IPS-20b (cell line): Measurements from ENCODE around the gene VAC14.
"Not testable (repeated sequence)": the region's sequence is repeated elsewhere in the genome, so short reads cannot be mapped to it uniquely, and the experiment has no call there.

ENCODE experiments used
- H3K27ac ChIP-seq: one replicate; pipeline ENCODE4 v1.5.1; 2013; ENCODE audit warnings: low read length
- H3K27me3 ChIP-seq: 2 replicates; pipeline ENCODE4 v1.6.1; 2013; ENCODE audit warnings: mild to moderate bottlenecking, low read length, inconsistent platforms; ENCODE audit not compliant: insufficient read depth
- H3K36me3 ChIP-seq: 2 replicates; pipeline ENCODE4 v1.6.1; 2013; ENCODE audit warnings: low read depth, mild to moderate bottlenecking, inconsistent platforms, low read length, moderate library complexity; ENCODE audit not compliant: insufficient read depth
- H3K4me1 ChIP-seq: 2 replicates; pipeline ENCODE4 v1.6.1; 2013; ENCODE audit warnings: mild to moderate bottlenecking, control low read depth, inconsistent platforms, low read length, moderate library complexity; ENCODE audit not compliant: insufficient read depth
- H3K4me3 ChIP-seq: 2 replicates; pipeline ENCODE4 v1.5.1; 2013; ENCODE audit warnings: mild to moderate bottlenecking, low read length, inconsistent platforms
- H3K9ac ChIP-seq: 2 replicates; pipeline ENCODE4 v1.6.1; 2013; ENCODE audit warnings: low read depth, mild to moderate bottlenecking, inconsistent platforms, low read length, moderate library complexity
- H3K9me3 ChIP-seq: 2 replicates; pipeline ENCODE4 v1.6.1; 2013; ENCODE audit warnings: mild to moderate bottlenecking, low read depth, low read length, inconsistent platforms; ENCODE audit not compliant: insufficient read depth

The VAC14 gene

DNA sequence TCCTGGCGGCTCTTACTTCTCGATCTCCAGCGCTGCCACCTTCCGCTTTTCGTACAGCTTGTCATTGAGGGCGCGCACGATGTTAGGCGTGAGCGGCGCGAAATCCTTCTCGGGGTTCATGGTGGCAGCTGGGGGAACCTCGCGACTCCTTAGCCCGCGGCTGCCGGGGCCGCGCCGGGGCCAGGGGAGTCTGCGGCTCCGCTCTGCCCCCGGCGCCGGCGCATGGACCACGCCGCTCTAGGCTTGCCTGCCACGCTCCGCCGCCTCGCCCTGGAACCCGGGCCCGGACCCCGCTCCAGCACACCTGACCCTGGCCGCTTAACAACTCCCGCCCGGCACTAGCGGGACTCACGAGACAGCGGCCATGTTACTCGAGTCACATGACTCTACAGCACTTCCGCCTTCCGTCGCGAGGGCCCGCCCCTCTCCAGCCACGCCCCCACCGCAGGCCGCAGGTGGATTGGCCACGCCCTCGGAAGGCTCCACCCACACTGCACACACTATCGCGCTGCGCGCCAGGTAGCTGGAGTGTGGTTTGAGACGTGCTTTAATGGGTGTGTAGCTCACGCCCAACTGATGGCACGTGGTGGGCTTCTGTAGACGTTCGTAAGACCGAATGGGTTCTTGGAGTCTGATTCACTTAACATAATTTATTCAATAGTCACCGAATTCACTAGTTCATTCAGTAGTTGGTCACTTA, at the start of gene VAC14:
TSS of gene VAC14 (minus strand) at position 378 of the 700 bp plus-strand sequence. CDS start at position 120, 258 bp downstream.
- Histone ChIP-seq H3K9ac (peak within 1 kb of the TSS; percentile 92), H3K9me3 (no peaks in the 10 kb centered on the region), H3K36me3 (peaks cover 12% of the 10 kb centered on the region; the same call in 1 of the 2 replicates), H3K27ac (no peak within 1 kb of the TSS), H3K4me3 (peak within 1 kb of the TSS; percentile 97), H3K27me3 (peaks cover 31% of the 10 kb centered on the region), H3K4me1 (no peaks in the 10 kb centered on the region; the same call in none of the 2 replicates)

DNA sequence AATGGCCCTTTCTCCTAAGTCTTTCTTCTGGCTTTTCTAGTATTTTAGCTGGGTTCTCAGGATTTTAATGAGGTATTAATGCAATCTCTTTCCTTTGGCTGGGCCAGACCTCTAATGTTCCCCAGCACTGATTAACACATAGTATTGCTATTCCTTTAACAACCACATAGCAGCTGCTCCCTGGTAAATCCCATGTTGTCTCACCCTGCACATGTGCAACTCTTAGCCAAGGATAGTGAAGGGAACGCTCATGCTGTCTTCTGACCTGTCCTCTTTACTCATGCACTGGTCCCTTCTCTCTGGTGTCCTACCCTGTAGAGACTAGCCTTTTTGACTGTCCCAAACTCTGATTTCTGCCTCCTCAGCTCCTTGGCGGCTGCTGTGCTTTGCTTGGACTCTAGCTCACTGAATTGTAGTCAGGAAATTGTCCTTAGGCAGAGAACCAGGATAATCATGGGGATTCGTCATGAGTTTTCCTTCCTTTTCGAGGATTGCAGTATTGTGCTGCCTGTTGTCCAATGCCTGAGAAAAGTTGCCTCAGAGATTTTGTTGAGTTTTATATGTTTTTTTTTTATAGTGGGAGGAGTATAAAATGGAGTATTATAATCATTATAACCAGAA, 22.6 kb upstream of the VAC14 start:
- H3K27me3 ChIP-seq, H3K9ac ChIP-seq, H3K27ac ChIP-seq, H3K36me3 ChIP-seq, H3K9me3 ChIP-seq, H3K4me1 ChIP-seq, H3K4me3 ChIP-seq: not testable (repeated sequence)

DNA sequence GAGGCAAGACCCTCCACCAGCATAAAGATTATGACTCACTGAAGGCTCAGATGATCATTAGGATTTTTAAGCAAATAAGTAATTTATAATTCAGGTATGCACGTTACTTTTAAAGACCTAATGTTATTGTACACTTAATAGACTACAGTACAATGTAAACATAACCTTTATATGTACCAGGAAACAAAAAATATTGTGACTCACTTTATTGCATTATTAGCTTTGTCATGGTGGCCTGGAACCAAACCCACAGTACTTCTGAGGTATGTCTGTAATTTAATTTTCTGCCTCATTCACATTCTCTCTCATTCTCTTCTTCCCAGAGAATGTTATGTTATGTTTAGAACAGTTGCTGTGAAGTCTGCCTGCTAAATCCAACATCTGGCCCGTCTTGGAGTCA, 21.8 kb upstream of the VAC14 start:
- not testable (repeated sequence) for H3K4me3 ChIP-seq, H3K9ac ChIP-seq, H3K27ac ChIP-seq, H3K4me1 ChIP-seq, H3K36me3 ChIP-seq, H3K9me3 ChIP-seq, H3K27me3 ChIP-seq

DNA sequence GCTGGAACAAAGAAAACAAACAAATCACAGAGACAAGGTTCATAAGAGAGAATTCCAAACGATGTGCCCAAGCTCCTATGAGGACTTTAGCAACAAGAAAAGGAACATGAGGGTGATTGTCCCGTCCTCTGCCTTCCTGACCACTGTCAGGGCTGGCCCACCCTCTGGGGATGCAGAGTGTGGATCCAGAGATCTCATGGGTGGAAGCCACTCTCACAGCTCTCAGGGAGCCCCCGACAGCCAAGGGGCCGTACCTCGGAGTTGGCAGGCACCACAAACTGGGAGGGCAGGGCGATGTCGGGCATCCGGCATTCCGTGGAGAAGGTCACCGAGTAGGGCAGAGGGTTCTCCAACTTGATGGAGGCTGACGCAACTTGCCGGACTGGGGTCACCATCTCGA, 17.1 kb upstream of the VAC14 start:
- H3K9me3 ChIP-seq, H3K36me3 ChIP-seq: not testable (repeated sequence)

DNA sequence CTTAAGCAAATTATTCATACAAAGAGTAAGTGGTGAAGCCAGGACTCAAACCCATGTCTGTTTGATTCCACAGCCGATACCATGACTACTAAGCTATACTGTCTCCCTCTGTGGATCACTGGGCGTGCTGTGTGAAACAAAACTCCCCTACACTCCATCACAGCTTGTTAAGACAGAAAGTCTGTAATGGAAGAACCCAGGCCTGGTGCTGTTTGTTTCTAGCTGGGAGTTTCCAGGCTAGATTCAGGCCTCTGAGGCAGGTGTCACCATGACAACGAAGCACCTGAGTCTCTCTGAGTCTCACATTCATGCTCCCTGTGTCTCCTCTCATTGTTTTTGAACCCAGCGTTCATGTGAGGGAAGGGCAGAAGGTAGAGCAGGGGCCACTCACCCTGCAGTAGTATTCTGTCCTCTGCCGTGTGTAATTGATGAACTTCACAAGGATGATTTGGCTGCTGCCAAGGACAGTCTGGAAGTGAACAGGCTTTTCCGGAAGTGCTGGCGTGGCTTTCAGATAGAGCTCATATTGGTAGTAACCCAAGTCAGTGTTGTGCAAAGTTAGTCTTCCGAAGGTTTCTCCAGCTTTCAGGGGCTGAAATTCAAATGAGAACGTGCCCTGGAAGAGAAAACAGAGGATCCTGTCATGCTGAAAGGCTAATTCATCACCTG, 8.6 kb upstream of the VAC14 start:
- H3K9ac ChIP-seq, result no peak overlapping the region
- H3K4me1 ChIP-seq, result no peaks in the 10 kb centered on the region
- no peaks in the 10 kb centered on the region for H3K36me3 ChIP-seq
- H3K27ac ChIP-seq, result no peak overlapping the region
- H3K27me3 ChIP-seq, result peaks cover 41% of the 10 kb centered on the region
- H3K9me3 ChIP-seq, result no peaks in the 10 kb centered on the region
- H3K4me3 ChIP-seq, result no peak overlapping the region

More for the DNA sequence above, 17.1 kb upstream of the VAC14 start:
- not testable (repeated sequence) for H3K4me3 ChIP-seq, H3K9ac ChIP-seq, H3K27me3 ChIP-seq, H3K4me1 ChIP-seq, H3K27ac ChIP-seq

DNA sequence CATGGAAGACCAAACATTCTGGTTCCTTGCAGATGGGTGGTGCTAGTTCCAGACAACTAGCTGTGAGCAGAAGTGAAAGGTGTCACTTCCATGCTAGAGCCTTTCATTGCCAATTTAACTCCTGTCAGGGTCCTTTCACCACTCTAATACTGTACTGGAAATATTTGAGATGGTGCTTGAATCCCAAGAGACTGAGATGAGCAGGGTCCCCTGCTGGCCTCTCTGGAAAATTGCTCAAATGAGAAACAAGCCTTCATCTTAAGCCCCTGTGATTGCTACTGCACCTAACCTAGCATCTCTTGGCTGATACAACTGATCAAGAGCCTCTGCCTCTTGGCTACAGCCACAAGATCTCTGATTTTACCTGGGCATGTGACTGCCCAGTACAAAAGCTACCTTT, 7.4 kb upstream of the VAC14 start:
- Histone ChIP-seq H3K27ac (no peak overlapping the region), H3K4me1 (no peaks in the 10 kb centered on the region), H3K36me3 (no peaks in the 10 kb centered on the region), H3K4me3 (no peak overlapping the region), H3K27me3 (peaks cover 52% of the 10 kb centered on the region), H3K9ac (no peak overlapping the region), H3K9me3 (no peaks in the 10 kb centered on the region)

DNA sequence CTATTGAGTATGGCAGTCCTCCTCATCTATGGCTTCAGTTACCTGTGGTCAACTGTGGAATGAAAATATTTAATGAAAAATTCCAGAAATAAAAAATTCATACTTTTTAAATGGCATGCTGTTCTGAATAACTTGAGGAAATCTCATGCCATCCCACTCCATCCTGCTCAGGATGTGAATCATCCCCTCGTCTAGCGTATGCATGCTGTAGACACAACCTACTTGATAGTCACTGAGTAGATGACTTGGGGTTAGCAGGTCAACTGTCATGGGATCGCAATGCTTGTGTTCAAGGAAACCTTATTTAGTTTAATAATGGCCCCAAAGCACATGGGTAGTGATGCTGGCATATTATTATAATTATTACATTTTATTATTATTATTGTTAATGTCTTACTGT, 4.8 kb upstream of the VAC14 start:
- H3K27me3 ChIP-seq, result peaks cover 65% of the 10 kb centered on the region
- H3K9ac ChIP-seq, result no peak overlapping the region
- H3K4me3 ChIP-seq, result no peak overlapping the region
- H3K9me3 ChIP-seq, result no peaks in the 10 kb centered on the region
- no peak overlapping the region for H3K27ac ChIP-seq
- no peaks in the 10 kb centered on the region for H3K4me1 ChIP-seq
- H3K36me3 ChIP-seq, result no peaks in the 10 kb centered on the region

DNA sequence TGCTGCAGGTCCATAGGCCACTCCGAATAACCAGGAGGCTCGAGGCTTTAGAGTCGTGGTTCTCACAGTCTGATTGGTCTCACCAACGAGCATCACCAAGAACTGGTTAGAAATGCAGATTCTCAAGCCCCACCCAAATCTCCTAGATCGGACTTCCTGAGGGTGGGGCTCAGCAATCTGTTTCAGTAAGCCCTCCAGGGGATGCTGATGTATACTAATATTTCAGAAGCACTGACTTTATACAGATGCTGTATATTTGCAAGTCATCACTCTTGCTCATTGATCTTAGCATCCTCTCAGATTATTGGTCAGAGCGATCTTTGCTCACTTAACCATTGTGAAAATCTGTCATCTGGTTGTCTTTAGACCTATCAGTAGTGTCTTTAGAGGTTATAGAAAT, 4.4 kb upstream of the VAC14 start:
- no peak overlapping the region for H3K4me3 ChIP-seq
- no peaks in the 10 kb centered on the region for H3K36me3 ChIP-seq
- peaks cover 65% of the 10 kb centered on the region for H3K27me3 ChIP-seq
- no peak overlapping the region for H3K9ac ChIP-seq
- no peak overlapping the region for H3K27ac ChIP-seq
- H3K9me3 ChIP-seq, result no peaks in the 10 kb centered on the region
- H3K4me1 ChIP-seq, result no peaks in the 10 kb centered on the region

DNA sequence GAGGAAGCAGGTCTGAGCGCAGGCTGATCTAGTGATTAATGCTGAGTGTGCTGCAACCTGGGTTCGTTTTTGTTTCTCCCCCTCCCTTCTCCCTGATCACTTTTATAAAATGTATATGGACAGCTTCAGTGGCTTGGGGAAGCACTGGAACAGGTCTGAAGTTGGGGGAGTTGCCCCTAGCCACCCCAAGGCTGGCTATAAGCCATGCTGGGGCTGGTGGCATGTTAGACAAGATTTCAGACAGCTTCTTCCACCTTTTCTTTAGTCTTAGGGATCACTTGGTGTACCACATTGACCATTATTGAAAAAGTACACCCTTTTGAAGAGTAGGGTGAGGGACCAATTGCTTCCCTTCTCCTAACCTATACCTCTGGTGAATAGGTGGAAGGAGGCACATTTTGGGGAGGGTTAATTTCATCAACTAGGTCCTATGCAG, 3.8 kb upstream of the VAC14 start:
- no peaks in the 10 kb centered on the region; the same call in none of the 2 replicates for H3K4me1 ChIP-seq
- no peaks in the 10 kb centered on the region for H3K9me3 ChIP-seq
- H3K36me3 ChIP-seq, result no peaks in the 10 kb centered on the region
- no peak overlapping the region for H3K27ac ChIP-seq
- peaks cover 59% of the 10 kb centered on the region for H3K27me3 ChIP-seq
- no peak overlapping the region for H3K9ac ChIP-seq
- H3K4me3 ChIP-seq, result no peak overlapping the region

DNA sequence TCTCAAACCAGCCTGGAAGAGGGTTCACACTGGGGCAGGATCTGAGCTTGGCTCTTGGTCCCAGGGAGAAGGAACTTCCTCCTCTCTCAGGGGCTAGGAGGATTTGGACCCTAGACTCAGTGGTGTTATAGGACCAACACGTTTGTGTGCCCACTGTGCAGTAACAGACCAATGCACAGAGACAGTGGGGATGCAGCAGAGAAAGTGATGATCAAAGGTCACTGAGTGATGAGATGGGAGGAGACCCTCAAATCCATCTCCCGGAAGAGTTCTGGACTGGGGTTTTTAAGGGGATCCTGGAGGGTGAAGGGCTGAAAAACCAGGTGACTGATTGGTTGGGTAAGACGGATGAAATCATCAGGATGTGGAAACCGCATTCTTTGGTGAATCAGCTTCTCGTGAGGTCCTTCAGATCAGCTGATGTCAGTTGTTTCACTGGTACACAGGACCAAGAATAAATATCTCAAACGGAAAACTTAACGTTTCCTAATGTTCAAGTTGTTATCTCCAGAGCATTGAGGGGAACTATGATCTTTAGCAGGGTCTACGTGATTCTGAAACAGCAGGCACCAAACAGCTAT, 3.3 kb upstream of the VAC14 start:
- no peaks in the 10 kb centered on the region; the same call in none of the 2 replicates for H3K4me1 ChIP-seq
- no peaks in the 10 kb centered on the region for H3K36me3 ChIP-seq
- no peak overlapping the region for H3K9ac ChIP-seq
- H3K4me3 ChIP-seq, result no peak overlapping the region
- H3K9me3 ChIP-seq, result no peaks in the 10 kb centered on the region
- peaks cover 54% of the 10 kb centered on the region for H3K27me3 ChIP-seq
- H3K27ac ChIP-seq, result no peak overlapping the region

DNA sequence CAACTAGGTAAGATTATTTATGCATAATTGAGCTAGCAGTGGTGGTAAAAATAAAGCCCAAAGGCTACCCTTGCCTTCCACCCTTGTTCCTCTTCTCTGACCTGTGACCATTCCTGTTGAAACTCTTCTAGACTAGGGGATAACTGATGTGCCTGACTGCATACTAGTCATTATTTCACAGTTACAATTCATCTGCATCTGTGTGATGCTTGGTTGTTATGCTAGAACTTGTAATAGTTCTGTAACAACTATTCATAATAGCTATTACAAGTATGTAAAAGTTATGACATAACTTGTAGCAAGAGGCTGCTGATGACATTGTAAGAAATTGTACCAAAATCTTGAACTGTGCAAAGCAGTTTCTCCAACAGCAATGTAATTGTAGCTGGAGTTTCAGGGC, 2.4 kb upstream of the VAC14 start:
- no peak overlapping the region for H3K27ac ChIP-seq
- no peak overlapping the region for H3K4me3 ChIP-seq
- H3K4me1 ChIP-seq, result no peaks in the 10 kb centered on the region; the same call in none of the 2 replicates
- H3K27me3 ChIP-seq, result peaks cover 50% of the 10 kb centered on the region
- H3K9me3 ChIP-seq, result no peaks in the 10 kb centered on the region
- H3K36me3 ChIP-seq, result peaks cover 9% of the 10 kb centered on the region; the same call in 1 of the 2 replicates
- no peak overlapping the region for H3K9ac ChIP-seq
